H9 (cell line): Measurements from ENCODE around the gene ARRB1. TPM values are rescaled to one million over a fixed set of nuclear protein-coding genes. Genes with fewer than 3 reads are reported as not detected.

Experiments used
- DNase-seq: peaks from one replicate; pipeline ENCODE4 v3.0.0-alpha.2; 2017
- H2AFZ ChIP-seq: one replicate; pipeline ENCODE4 v1.6.1; 2013; ENCODE audit warnings: mild to moderate bottlenecking, low read length, control low read depth, moderate library complexity
- H2AK5ac ChIP-seq: 2 replicates; pipeline ENCODE4 v1.6.1; 2013; ENCODE audit warnings: low read length, control low read depth, mixed read lengths; ENCODE audit not compliant: insufficient read length
- H2BK120ac ChIP-seq: one replicate; pipeline ENCODE4 v1.6.1; 2013; ENCODE audit warnings: low read depth, mild to moderate bottlenecking, low read length, control low read depth, inconsistent platforms; ENCODE audit not compliant: poor library complexity, severe bottlenecking
- H2BK12ac ChIP-seq: 2 replicates; pipeline ENCODE4 v1.6.1; 2013; ENCODE audit warnings: low read length, control low read depth, mixed read lengths, low read depth; ENCODE audit not compliant: insufficient read length
- H2BK15ac ChIP-seq: 2 replicates; pipeline ENCODE4 v1.6.1; 2013; ENCODE audit warnings: low read depth, low read length, control low read depth
- H2BK20ac ChIP-seq: one replicate; pipeline ENCODE4 v1.6.1; 2013; ENCODE audit warnings: low read depth, mild to moderate bottlenecking, low read length, control low read depth, inconsistent platforms; ENCODE audit not compliant: poor library complexity, severe bottlenecking
- H2BK5ac ChIP-seq: 2 replicates; pipeline ENCODE4 v1.6.1; 2013; ENCODE audit warnings: low read length, control low read depth, mixed read lengths; ENCODE audit not compliant: insufficient read length
- H3K14ac ChIP-seq: 2 replicates; pipeline ENCODE4 v1.6.1; 2013; ENCODE audit warnings: low read length, control low read depth; ENCODE audit not compliant: insufficient read depth
- H3K18ac ChIP-seq: 2 replicates; pipeline ENCODE4 v1.6.1; 2013; ENCODE audit warnings: low read depth, mild to moderate bottlenecking, mixed read lengths, low read length, control low read depth; ENCODE audit not compliant: insufficient read length
- H3K23ac ChIP-seq: 2 replicates; pipeline ENCODE4 v1.6.1; 2013; ENCODE audit warnings: low read length, control low read depth, mixed read lengths, low read depth; ENCODE audit not compliant: insufficient read length
- H3K23me2 ChIP-seq: 2 replicates; pipeline ENCODE4 v1.6.1; 2013; ENCODE audit warnings: low read depth, mild to moderate bottlenecking, mixed read lengths, low read length, control low read depth; ENCODE audit not compliant: insufficient read length, poor library complexity, severe bottlenecking
- H3K27ac ChIP-seq: 2 replicates; pipeline ENCODE4 v1.5.1; 2013; ENCODE audit warnings: low read length, control low read depth, mixed read lengths, low read depth; ENCODE audit not compliant: insufficient read length
- H3K27me3 ChIP-seq: 2 replicates; pipeline ENCODE4 v1.6.1; 2013; ENCODE audit warnings: low read length, control low read depth, inconsistent platforms; ENCODE audit not compliant: insufficient read depth
- H3K4ac ChIP-seq: 2 replicates; pipeline ENCODE4 v1.6.1; 2013; ENCODE audit warnings: low read depth, mild to moderate bottlenecking, control low read depth, inconsistent platforms, low read length, moderate library complexity
- H3K4me1 ChIP-seq: 2 replicates; pipeline ENCODE4 v1.6.1; 2013; ENCODE audit warnings: low read length, control low read depth, inconsistent platforms; ENCODE audit not compliant: insufficient read depth
- H3K4me2 ChIP-seq: 2 replicates; pipeline ENCODE4 v1.6.1; 2013; ENCODE audit warnings: low read length, control low read depth, mixed read lengths; ENCODE audit not compliant: insufficient read length, insufficient read depth
- H3K56ac ChIP-seq: 2 replicates; pipeline ENCODE4 v1.6.1; 2013; ENCODE audit warnings: low read depth, mild to moderate bottlenecking, mixed read lengths, low read length, control low read depth; ENCODE audit not compliant: insufficient read length
- H3K79me1 ChIP-seq: 2 replicates; pipeline ENCODE4 v1.6.1; 2013; ENCODE audit warnings: low read depth, mild to moderate bottlenecking, moderate library complexity, low read length, control low read depth, inconsistent platforms; ENCODE audit not compliant: insufficient read depth, poor library complexity, severe bottlenecking
- H3K79me2 ChIP-seq: 2 replicates; pipeline ENCODE4 v1.6.1; 2013; ENCODE audit warnings: low read length, control low read depth, inconsistent platforms; ENCODE audit not compliant: insufficient read depth
- H3K9ac ChIP-seq: 2 replicates; pipeline ENCODE4 v1.6.1; 2013; ENCODE audit warnings: low read length, control low read depth, mixed read lengths; ENCODE audit not compliant: insufficient read length; ENCODE audit errors: extremely low read depth
- H3K9me3 ChIP-seq: one replicate; pipeline ENCODE4 v1.6.1; 2013; ENCODE audit warnings: low read depth, low read length, inconsistent platforms; ENCODE audit not compliant: control insufficient read depth
- H3T11ph ChIP-seq: one replicate; pipeline ENCODE4 v1.6.1; 2013; ENCODE audit warnings: mild to moderate bottlenecking, low read length, control low read depth, inconsistent platforms
- H4K20me1 ChIP-seq: one replicate; pipeline ENCODE4 v1.6.1; 2013; ENCODE audit not compliant: control insufficient read depth, insufficient read length, insufficient read depth
- H4K5ac ChIP-seq: 2 replicates; pipeline ENCODE4 v1.6.1; 2013; ENCODE audit warnings: low read depth, mild to moderate bottlenecking, mixed read lengths, low read length, control low read depth; ENCODE audit not compliant: insufficient read length
- H4K8ac ChIP-seq: replicated peaks from 2 replicates; pipeline ENCODE4 v1.6.1; 2013; ENCODE audit warnings: low read length, control low read depth, mixed read lengths, low read depth; ENCODE audit not compliant: insufficient read length
- H4K91ac ChIP-seq: 2 replicates; pipeline ENCODE4 v1.6.1; 2013; ENCODE audit warnings: low read depth, mild to moderate bottlenecking, moderate library complexity, mixed read lengths, low read length, control low read depth; ENCODE audit not compliant: insufficient read length
- H3K27ac Mint-ChIP-seq, 3 experiments: 2 replicates in 2 of 3; 3 replicates in 1 of 3; pipeline ENCODE4 v1.8.0; 2020 to 2021; ENCODE audit warnings: mixed read lengths in 3 of 3, mild to moderate bottlenecking in 1 of 3, moderate library complexity in 1 of 3
- H3K27me3 Mint-ChIP-seq: 2 replicates; pipeline ENCODE4 v1.8.0; 2021; ENCODE audit warnings: low read depth, mild to moderate bottlenecking, moderate library complexity, mixed read lengths
- H3K36me3 Mint-ChIP-seq, 3 experiments: 2 replicates in 2 of 3; 3 replicates in 1 of 3; pipeline ENCODE4 v1.8.0; 2020 to 2021; ENCODE audit warnings: low read depth in 3 of 3, mixed read lengths in 3 of 3; ENCODE audit not compliant: insufficient read depth in 1 of 3
- H3K4me1 Mint-ChIP-seq, 2 experiments: 2 replicates each; pipeline ENCODE4 v1.8.0; 2020; ENCODE audit warnings: mixed read lengths in 2 of 2
- H3K4me3 Mint-ChIP-seq, 2 experiments: 2 replicates in 1 of 2; 3 replicates in 1 of 2; pipeline ENCODE4 v1.8.0; 2020 to 2021; ENCODE audit warnings: mild to moderate bottlenecking in 2 of 2, mixed read lengths in 2 of 2, moderate library complexity in 1 of 2
- H3K9me3 Mint-ChIP-seq, 2 experiments: 2 replicates in 1 of 2; 3 replicates in 1 of 2; pipeline ENCODE4 v1.8.0; 2020; ENCODE audit warnings: mild to moderate bottlenecking in 2 of 2, mixed read lengths in 2 of 2, moderate library complexity in 1 of 2
- WGBS: extraction: QIAGEN DNeasy Blood & Tissue Kit; methylation state at CpG from one replicate; pipeline ENCODE4 v1.1.7; 2013; ENCODE audit warnings: missing lambda C conversion rate, low lambda C conversion rate, mixed read lengths; ENCODE audit not compliant: insufficient read length; ENCODE audit errors: extremely low coverage; 5-methylcytosine and 5-hydroxymethylcytosine counted together
- total RNA-seq: library from RNA; stranded (reverse); gene quantifications from 2 replicates; pipeline ENCODE4 v1.2.1, GENCODE V29; 2021
- TF ChIP-seq, protein P1 (sequence below): fragments of 200-600 bp; sonication (generic); conservative IDR thresholded peaks from 3 replicates; pipeline ENCODE4 v1.8.0; 2021; ENCODE audit warnings: antibody characterized with exemption, mild to moderate bottlenecking

The ARRB1 gene
- total RNA-seq, 1 experiment from 2014 or later: 20.6 TPM

DNA sequence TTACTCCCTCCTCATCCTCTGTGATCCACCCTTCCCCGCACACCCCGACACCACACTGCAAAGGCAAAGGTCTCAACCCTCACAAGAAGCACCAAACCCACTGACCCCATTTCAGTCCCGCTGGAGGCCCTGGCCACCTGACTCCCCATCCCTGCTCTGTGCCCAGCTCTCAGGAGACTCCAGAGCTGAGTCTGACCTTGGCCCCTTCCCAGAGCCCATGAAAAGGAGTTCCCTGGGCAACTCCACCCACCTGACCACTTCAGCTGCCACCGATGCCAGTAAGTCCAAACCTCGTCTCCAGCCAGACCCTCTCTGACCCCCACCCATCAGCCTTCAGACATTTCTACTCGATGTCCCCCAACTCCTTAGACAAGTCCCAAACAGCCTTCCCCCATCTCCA is 45.5 kb downstream of the ARRB1 start:
- H3K4me1 ChIP-seq: no peaks in the 10 kb centered on the region; the same call in 1 of the 2 replicates
- no peak overlapping the region for H4K8ac ChIP-seq
- H2BK20ac ChIP-seq: no peak overlapping the region
- H3K4me2 ChIP-seq: no peak overlapping the region
- no CpG with 5 or more reads among the region's 6 CpGs for WGBS
- H2BK12ac ChIP-seq: no peak overlapping the region
- no peaks in the 10 kb centered on the region for H3K9me3 ChIP-seq
- no peaks in the 10 kb centered on the region; a peak in 1 of 5 replicates for H3K9me3 Mint-ChIP-seq
- H3T11ph ChIP-seq: no peak overlapping the region
- TF ChIP-seq, protein P1, sequence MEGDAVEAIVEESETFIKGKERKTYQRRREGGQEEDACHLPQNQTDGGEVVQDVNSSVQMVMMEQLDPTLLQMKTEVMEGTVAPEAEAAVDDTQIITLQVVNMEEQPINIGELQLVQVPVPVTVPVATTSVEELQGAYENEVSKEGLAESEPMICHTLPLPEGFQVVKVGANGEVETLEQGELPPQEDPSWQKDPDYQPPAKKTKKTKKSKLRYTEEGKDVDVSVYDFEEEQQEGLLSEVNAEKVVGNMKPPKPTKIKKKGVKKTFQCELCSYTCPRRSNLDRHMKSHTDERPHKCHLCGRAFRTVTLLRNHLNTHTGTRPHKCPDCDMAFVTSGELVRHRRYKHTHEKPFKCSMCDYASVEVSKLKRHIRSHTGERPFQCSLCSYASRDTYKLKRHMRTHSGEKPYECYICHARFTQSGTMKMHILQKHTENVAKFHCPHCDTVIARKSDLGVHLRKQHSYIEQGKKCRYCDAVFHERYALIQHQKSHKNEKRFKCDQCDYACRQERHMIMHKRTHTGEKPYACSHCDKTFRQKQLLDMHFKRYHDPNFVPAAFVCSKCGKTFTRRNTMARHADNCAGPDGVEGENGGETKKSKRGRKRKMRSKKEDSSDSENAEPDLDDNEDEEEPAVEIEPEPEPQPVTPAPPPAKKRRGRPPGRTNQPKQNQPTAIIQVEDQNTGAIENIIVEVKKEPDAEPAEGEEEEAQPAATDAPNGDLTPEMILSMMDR: no peak
- H2BK5ac ChIP-seq: no peak overlapping the region
- H3K56ac ChIP-seq: no peak overlapping the region
- H3K4me1 Mint-ChIP-seq: peaks cover 9 to 19% of the 10 kb centered on the region in 2 experiments
- H3K4me3 Mint-ChIP-seq: no peak overlapping the region
- no peak overlapping the region; the same call in 1 of the 2 replicates for H3K14ac ChIP-seq
- H3K23ac ChIP-seq: no peak overlapping the region
- H3K9ac ChIP-seq: no peak overlapping the region
- no peaks in the 10 kb centered on the region for H3K27me3 ChIP-seq
- no peak overlapping the region for H3K18ac ChIP-seq
- H4K91ac ChIP-seq: no peak overlapping the region
- H3K23me2 ChIP-seq: no peaks in the 10 kb centered on the region
- H3K27me3 Mint-ChIP-seq: no peaks in the 10 kb centered on the region
- no peaks in the 10 kb centered on the region for H4K20me1 ChIP-seq
- H2BK120ac ChIP-seq: no peak overlapping the region
- H4K5ac ChIP-seq: no peak overlapping the region
- no peaks in the 10 kb centered on the region for H3K36me3 Mint-ChIP-seq
- DNase-seq: no peak
- H2AK5ac ChIP-seq: no peak overlapping the region
- H2AFZ ChIP-seq: no peak overlapping the region
- H3K27ac ChIP-seq: no peak overlapping the region
- no peaks in the 10 kb centered on the region for H3K79me2 ChIP-seq
- H3K4ac ChIP-seq: no peak overlapping the region
- no peaks in the 10 kb centered on the region for H3K79me1 ChIP-seq
- no peak overlapping the region for H2BK15ac ChIP-seq
- H3K27ac Mint-ChIP-seq: peak overlapping the region in 2 of 3 experiments; percentile 10 to 20; a peak in 1 of 7 replicates
